Fibroblast of skin of right biceps (primary cell): ENCODE data around the gene UHRF1.
"Not testable (repeated sequence)": the region's sequence is repeated elsewhere in the genome, so short reads cannot be mapped to it uniquely, and the experiment has no call there.

Experiments used
- DNase-seq: peaks from one replicate; pipeline ENCODE4 v3.0.0-alpha.2; 2013

UHRF1 gene

DNA sequence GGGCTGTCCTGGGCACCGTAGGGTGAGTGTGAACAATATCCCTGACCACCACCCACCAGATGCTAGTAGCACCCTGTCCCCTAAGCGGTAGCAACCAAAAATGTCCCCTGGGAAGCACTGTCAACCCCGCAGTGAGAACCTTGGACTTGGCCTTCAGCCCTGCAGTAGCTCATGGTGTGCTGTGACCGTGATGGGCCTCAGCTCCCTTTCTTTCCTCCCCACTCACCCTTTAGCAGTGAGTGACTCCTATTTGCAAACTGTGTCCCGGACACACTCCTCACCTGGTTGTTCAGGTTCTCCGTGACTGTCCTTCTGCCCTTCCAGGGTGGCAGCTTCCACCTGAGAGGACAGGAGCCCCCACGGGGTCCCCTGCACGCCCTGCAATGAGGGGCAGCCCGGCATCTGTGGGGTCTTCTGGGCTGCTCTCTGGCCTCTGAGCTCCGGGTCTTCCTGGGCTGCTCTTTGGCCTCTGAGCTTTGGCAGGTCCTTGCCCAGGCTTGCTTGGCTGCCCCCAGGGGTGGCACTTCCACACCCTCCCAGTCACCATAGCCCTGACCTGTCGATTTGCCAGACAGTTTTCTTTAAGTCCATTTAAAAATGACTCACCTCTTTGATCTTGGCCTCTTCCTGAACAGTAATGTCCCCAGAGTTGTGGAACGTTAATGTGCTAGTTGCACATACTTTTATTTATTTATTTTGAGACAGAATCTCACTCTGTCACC, 63.4 kb downstream of the UHRF1 start:
- DNase-seq: peak; percentile 55

- DNase-seq: no peak
Measured at GRCh38 chr19:4974880-4975469, 65.7 kb downstream of the UHRF1 start.

- DNase-seq: not testable (repeated sequence)
Measured at GRCh38 chr19:4975601-4976000, 66.3 kb downstream of the UHRF1 start.

DNA sequence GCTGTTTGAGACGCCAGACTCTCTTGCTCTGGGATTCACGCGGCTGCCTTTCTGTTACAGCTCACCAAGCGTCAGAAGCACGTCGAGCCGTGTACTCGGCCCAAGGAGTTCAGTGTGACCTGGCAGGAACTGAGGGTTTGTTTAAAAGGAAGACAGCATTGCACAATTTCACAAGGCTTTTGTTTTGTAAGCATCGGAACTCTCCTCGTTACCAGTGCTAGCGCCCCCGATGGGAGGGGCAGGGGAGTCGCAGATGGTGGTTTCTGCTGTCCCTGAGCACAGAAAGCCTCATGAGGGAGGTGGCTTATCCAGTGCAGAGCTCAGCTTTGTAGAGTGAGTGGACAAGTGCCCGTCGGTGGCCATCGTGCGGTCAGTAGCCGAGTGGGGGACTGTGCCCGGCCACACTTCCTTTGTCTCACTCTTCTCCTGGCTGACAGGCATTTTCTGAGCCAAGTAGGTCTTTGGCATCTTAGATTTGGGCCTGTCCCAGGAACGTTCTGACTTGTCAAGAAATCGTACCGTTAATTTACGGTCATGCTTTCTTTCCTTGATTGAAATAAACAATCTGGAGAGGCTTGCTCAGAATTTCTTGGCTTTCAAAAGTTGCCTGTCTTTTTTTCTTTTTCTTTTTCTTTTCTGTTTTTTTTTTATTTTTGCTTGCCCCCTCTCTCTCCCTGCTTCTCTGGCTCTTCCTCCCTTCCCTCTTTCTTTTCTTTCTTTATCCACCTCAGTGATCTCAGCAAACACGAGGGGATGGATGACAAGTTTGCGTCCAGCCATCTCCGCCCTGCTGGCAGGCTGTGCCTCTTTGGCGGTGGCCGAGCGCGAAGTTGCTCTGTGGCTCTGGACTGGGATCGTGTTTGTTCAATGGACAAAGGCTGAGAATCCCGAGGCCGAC, 67.3 kb downstream of the UHRF1 start:
- DNase-seq: peak; percentile 58

- DNase-seq: peak; percentile 91
Measured at GRCh38 chr19:4977299-4978174, 68.2 kb downstream of the UHRF1 start.

- no peak for DNase-seq
Measured at GRCh38 chr19:4979211-4979807, 70.0 kb downstream of the UHRF1 start.

DNA sequence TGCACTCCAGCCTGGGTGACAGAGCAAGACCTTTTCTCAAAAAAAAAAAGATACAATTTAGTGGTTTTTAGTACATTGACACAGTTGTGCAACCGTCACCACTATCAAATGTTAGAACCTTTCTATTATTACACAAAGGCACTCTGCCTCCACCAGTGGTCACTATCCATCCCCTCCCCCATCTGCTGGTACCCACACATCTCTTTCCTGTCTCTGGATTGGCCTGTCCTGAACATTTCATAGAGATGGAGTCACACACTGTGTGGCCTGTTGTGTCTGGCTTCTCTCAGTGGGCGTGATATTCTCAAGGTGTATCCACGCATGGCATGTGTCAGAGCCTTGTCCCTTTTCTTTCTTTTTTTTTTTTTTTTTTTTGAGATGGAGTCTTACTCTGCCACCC, 70.8 kb downstream of the UHRF1 start:
- peak; percentile 53 for DNase-seq

DNA sequence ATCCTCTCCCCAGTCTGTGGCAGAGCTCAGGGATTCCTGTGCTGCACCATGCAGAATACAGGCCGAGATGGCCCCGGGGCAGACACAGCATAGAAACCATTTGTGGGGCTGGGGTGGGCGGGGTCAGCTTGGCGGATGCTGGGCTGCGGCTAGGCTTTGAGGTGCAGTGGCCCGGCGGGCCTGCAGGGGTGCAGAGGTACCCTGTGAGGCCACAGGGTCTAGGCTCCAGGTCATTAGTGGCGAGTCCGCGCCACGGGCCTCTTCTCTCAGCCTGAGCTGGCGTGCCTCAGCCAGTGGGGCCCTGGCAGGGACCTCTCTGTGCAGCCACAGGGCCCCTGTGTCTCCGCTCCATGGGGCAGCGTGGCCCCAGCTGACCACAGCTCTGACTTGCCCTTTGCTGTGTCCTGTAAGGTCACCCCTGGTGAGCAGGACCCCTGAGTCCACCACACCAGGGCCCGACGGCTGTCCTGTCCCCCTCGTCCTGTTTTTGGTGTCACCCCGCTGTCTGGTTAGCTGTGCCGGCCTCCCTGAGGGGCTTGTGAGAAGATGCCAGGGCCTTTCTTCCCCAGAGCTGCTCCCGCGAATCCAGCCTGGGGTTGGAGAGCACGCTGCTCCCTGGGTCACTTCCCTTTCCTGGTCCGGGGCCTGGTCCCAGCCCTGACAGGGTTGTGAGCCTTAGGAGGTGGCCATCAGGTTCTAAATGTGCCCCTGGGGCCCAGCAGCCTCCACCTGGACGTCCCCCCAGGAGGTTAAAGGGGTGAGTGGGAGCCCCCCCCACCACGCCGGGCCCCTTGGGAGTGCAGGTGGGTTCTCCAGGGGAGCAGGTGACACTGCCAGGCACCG, 71.8 kb downstream of the UHRF1 start:
- DNase-seq: no peak

- DNase-seq: no peak
Measured at GRCh38 chr19:4981681-4981958, 72.3 kb downstream of the UHRF1 start.

GRCh38 chr19:4983346-4984105, 74.2 kb downstream of the UHRF1 start:
- no peak for DNase-seq

DNA sequence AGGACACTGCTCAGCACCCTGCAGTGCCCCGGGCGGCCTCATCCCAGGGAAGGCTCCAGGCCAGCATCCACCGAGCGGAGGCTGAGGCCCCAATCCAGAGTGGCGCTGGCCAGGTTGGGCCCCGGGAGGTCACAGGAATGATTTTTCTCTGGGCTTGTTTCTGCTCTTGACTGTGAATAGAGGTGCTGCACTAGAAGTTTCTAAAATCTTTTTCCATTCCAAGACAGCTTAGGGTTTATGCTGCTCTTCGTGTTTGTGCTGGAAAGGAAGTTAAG, 74.7 kb downstream of the UHRF1 start:
- no peak for DNase-seq

DNA sequence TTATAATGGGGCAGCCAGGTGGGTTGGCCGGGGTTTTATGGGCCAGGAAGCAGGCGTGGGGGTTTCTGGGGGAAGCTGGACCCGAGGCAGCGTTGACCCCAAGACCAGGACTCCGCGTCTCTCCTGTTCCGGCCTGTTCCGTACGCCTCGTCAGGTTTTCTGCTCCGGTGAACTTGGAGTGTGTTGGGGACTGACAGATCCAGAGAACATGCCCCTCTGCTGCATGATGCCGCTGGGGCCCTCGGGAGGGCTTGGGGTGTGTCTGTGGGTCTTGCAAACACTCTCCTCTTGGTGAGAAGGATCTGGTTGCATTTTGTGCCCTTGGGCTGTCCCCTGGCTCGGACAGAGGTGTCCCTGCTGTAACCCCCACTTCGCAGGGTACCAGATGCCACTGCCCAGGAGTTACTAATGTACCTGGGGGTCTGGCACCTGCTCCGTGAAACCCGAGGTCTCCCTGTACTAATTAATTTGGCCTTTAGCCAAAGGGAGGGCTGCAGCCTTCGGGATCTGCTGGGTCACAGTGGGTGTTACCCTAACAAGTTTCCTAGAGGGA, 75.2 kb downstream of the UHRF1 start:
- no peak for DNase-seq

GRCh38 chr19:4985551-4985991, 76.3 kb downstream of the UHRF1 start:
- DNase-seq: no peak

DNA sequence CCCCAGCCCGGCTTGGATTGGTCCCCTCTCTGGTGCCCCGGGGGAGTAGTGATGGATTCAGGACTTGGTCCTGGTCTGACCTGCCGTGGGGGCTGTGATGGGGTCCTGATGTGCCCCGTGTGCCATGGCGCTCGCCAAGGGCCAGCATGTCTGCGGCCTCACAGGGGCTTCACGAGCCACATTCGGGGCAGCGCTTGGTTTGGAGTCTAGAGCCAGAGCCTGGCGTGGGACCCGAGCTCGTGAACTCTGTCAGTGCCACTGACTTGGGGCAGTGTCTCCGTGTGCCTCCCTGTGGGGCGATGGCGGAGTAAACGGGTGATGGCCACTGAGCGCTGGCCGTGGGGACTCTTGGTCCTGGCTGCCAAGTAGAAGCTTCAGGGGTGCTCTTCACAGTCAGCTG, 76.8 kb downstream of the UHRF1 start:
- DNase-seq: no peak

GRCh38 chr19:4986471-4986891, 77.2 kb downstream of the UHRF1 start:
- DNase-seq: no peak

DNA sequence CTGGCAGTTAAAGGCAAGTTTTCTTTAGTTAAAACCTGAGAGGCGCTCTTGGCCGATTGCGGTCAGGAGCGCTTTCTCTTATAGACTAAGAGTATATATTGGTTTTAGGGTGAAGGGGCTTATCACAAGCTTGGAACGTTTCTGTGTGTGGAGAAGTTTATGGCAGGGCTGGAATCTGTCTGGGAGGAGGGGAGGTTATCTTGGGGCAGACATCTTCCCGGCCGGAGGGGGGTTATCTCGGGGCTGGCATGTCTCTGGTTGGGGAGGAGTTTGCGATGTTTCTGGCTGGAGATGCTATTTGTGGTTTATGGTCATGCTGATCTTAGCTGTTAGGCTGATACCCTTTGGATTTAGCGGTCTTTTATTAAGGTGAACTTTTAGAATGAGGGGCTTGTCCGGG, 78.0 kb downstream of the UHRF1 start:
- DNase-seq: peak; percentile 35

DNA sequence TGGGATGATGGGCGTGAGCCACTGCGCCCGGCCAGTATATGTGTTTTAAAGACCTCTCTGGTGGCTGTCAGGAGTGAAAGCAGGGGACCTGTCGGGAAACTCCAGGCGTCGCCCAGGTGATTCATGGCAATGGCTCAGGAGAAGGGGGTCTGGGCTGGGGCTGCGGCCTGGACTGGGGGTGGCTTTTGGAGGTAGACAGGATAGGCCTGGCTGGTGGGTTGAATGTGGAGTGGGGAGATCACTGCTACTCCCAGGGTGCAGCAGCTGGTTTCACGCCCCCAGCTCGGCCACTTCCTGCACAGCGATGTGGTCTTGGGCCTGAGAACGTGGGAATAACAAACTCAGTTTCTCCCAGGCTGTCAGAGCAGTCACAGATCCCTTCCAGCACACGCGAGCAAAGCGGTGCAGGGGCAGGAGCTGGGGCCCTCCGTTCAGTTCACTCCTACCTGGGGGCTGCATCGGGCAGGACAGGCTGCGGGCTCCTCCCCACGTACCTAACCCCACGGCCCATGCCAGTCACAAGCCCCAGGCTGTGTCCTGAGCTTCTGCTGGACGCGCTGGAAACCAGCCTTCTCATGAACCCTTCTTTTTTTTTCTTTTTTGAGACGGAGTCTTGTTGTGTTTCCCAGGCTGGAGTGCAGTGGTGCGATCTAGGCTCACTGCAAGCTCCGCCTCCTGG, 78.5 kb downstream of the UHRF1 start:
- no peak for DNase-seq

GRCh38 chr19:4988770-4989251, 79.5 kb downstream of the UHRF1 start:
- peak; percentile 93 for DNase-seq

DNA sequence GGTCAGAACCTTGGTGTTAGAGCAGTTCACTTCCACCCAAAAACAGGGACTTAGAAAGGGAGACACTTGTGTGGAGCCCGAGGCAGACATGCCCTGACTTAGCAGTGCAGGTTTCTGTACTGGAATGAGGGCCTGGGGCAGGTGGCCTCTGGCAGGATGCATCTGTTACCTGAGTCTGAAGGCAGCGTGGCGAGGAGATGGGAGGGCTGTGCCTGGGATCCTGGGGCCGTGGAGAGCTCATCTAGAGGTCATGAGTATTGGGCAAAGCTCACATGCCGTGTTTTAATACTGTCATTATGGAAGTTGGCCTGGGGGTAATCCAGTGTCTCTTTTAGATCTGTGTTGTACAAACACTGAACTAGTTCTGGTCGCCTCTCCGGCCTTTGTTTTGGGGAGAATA, 81.0 kb downstream of the UHRF1 start:
- no peak for DNase-seq

- DNase-seq: no peak
Measured at GRCh38 chr19:4991538-4991937, 82.2 kb downstream of the UHRF1 start.
